Panc1 (cell line): ENCODE measurements around the gene CATSPERZ. TPM values are rescaled to one million over a fixed set of nuclear protein-coding genes. Genes with fewer than 3 reads are reported as not detected.

Experiments
- ATAC-seq: fragments of 200-7000 bp; cut with Tn5 transposase; 2 replicates; pipeline ENCODE4 v1.9.1; 2020; ENCODE audit warnings: mild to moderate bottlenecking, moderate library complexity
- BruUV-seq: library from RNA; stranded (reverse); fragments of 400-500 nt; replicated peaks from 2 replicates; lab custom pipeline; 2021; lab: Mats Ljungman, UMichigan
- CTCF ChIA-PET: fragments of 300-600 bp; sonication (Branson Sonifier 250); formaldehyde crosslinking; loops from one replicate; lab custom pipeline; 2022; ENCODE audit warnings: antibody characterized with exemption; lab: Charles Lee
- POLR2A ChIA-PET: fragments of 300-600 bp; sonication (Branson Sonifier 250); formaldehyde crosslinking; loops from one replicate; lab custom pipeline; 2022; ENCODE audit warnings: antibody characterized with exemption; lab: Charles Lee
- DNase-seq: peaks from one replicate; pipeline ENCODE4 v3.0.0-alpha.2; 2010; ENCODE audit warnings: low read depth, low spot score
- H3K27ac ChIP-seq: 2 replicates; pipeline ENCODE4 v1.5.1; 2011; ENCODE audit warnings: mild to moderate bottlenecking, low read length, inconsistent platforms
- H3K27me3 ChIP-seq: fragments of 200-500 bp; sonication (Bioruptor generic); 2 replicates; pipeline ENCODE4 v1.6.0; 2014; ENCODE audit warnings: low read length, inconsistent platforms; ENCODE audit not compliant: control insufficient read depth, insufficient read depth
- H3K36me3 ChIP-seq: fragments of 200-500 bp; sonication (Bioruptor generic); 2 replicates; pipeline ENCODE4 v1.5.1; 2014; ENCODE audit warnings: inconsistent platforms, mild to moderate bottlenecking, low read length, moderate library complexity; ENCODE audit not compliant: control insufficient read depth, insufficient read depth
- H3K4me1 ChIP-seq: 2 replicates; pipeline ENCODE4 v1.5.1; 2011; ENCODE audit warnings: inconsistent platforms, mild to moderate bottlenecking, low read length, moderate library complexity; ENCODE audit not compliant: control insufficient read depth, insufficient read depth
- H3K4me3 ChIP-seq, 2 experiments: 2 replicates each; pipeline ENCODE4 v1.5.1; 2011 to 2012; ENCODE audit warnings: low read depth in 2 of 2, low read length in 2 of 2, mild to moderate bottlenecking in 2 of 2, inconsistent platforms in 1 of 2, moderate library complexity in 1 of 2
- H3K9me3 ChIP-seq: fragments of 200-500 bp; sonication (Bioruptor generic); 2 replicates; pipeline ENCODE4 v1.5.1; 2014; ENCODE audit warnings: low read depth, mild to moderate bottlenecking, inconsistent platforms, low read length, moderate library complexity; ENCODE audit not compliant: control insufficient read depth, insufficient read depth
- POLR2AphosphoS5 ChIP-seq: IDR thresholded peaks from 2 replicates; pipeline ENCODE4 v1.6.1; 2012; ENCODE audit warnings: mild to moderate bottlenecking, low read depth, low read length, moderate library complexity
- SIN3A ChIP-seq: IDR thresholded peaks from 2 replicates; pipeline ENCODE4 v1.6.1; 2012; ENCODE audit warnings: low read depth, mild to moderate bottlenecking, low read length, moderate library complexity, borderline replicate concordance; ENCODE audit not compliant: insufficient read depth
- TCF7L2 ChIP-seq: IDR thresholded peaks from 2 replicates; pipeline ENCODE4 v1.6.1; 2011; ENCODE audit warnings: mild to moderate bottlenecking, low read depth, low read length, inconsistent platforms
- in situ Hi-C: cut with HindIII; loops from 2 replicates; pipeline ENCODE4 v1.10.0; 2016; ENCODE audit warnings: low sequenced_read_pairs, low pct_unique_long_range_greater_than_20kb
- intact Hi-C: fragments of 100-400 bp; cut with micrococcal nuclease; formaldehyde crosslinking; loops from one replicate; pipeline ENCODE4 v1.10.0; 2022; ENCODE audit not compliant: unreplicated experiment
- total RNA-seq: library from RNA; stranded (reverse); gene quantifications from one replicate; pipeline ENCODE4 v1.2.1, GENCODE V29; 2021; ENCODE audit not compliant: unreplicated experiment
- TF ChIP-seq, protein P1 (sequence below): fragments of 450-650 bp; IDR thresholded peaks from 2 replicates; pipeline ENCODE4 v1.5.1; 2017; ENCODE audit warnings: mild to moderate bottlenecking
- TF ChIP-seq, protein P2 (sequence below), 2 experiments: IDR thresholded peaks; 2 replicates each; pipeline ENCODE4 v1.6.1; 2011 to 2012; ENCODE audit warnings: low read depth in 2 of 2, control low read depth in 1 of 2, low read length in 1 of 2, mild to moderate bottlenecking in 1 of 2, moderate library complexity in 1 of 2; ENCODE audit not compliant: insufficient read depth in 1 of 2

Gene CATSPERZ
- total RNA-seq, 1 experiment from 2014 or later: 0.64 TPM

DNA sequence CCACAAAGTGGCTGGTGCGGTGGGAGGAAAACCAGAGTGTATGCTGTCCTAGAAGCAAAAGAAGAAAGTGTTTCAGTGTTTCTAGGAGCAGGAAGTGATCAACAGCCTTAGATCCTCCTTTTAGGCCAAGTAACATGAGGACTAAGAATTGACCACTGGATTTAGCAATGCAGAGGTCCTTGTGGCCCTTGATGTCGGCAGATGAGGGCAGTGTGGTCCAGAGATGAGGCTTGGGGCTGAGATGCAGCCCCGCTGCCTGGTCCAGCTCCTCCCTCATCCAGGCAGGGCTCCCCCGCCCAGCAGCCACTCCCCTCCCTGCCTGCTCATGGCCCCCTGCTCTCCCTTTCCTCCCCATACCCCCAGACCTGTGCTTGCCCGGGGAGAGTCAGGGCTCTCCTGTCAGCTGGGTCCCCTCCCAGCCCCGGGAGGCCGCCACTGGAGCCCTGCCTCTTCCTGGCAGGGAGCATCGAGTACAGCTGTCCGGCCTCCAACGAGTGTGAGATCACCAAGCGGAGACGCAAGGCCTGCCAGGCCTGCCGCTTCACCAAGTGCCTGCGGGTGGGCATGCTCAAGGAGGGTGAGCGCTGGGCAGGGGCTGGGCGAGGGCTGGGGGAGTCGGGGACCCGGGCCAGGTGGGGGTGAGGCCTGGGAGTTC lies 13.5 kb downstream of the CATSPERZ start:
- H3K4me3 ChIP-seq: no peak overlapping the region
- ChIA-PET CTCF (interaction anchor here (0.5 to 1.4 kb wide), 4 partner anchors 41 to 295 kb away, joined by 5 to 12 read pairs (median 7); no protein-coding TSS in a partner anchor), POLR2A (interaction anchor here (0.6 kb wide), 1 partner anchor 56 kb away, joined by 7 read pairs; no protein-coding TSS in a partner anchor)

DNA sequence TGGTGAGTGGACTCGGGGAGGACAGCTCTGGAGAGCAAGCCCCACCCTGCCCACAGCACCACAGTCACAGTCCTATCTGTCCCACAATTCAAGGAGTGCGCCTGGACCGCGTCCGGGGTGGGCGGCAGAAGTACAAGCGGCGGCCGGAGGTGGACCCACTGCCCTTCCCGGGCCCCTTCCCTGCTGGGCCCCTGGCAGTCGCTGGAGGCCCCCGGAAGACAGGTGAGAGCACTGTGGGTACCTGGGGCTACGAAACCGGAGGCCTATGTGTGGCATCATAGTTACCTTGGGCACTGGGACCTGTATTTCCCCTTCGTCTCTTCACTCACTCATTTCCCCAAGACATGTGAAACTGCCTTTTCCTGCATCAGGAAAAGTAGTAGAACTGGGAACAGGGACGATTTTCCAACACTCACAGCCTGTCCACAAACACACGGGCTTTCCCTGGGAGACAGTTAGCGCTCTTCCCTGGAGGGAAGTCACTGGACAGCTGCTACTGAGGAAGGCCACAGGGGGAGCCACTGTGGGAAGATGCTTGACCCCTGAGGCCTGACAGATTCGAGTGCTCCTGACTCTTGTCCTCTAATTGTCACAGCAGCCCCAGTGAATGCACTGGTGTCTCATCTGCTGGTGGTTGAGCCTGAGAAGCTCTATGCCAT lies 14.1 kb downstream of the CATSPERZ start:
- in situ Hi-C loops (no loop called here), intact Hi-C loops (no loop called here)
- no peaks in the 10 kb centered on the region for H3K9me3 ChIP-seq
- ATAC-seq: no peak
- H3K27me3 ChIP-seq: no peaks in the 10 kb centered on the region
- H3K4me1 ChIP-seq: peaks cover 22% of the 10 kb centered on the region
- no TSS peak for BruUV-seq
- POLR2A ChIA-PET: interaction anchor here (0.6 kb wide), 1 partner anchor 57 kb away, joined by 7 read pairs; no protein-coding TSS in a partner anchor
- no peak for DNase-seq
- CTCF ChIA-PET: interaction anchor here (0.8 to 1.4 kb wide), 2 partner anchors 38 to 43 kb away, joined by 3 to 6 read pairs; no protein-coding TSS in a partner anchor
- H3K4me3 ChIP-seq: no peak overlapping the region
- TF ChIP-seq SIN3A (no peak), POLR2AphosphoS5 (no peak), TCF7L2 (no peak)
- TF ChIP-seq, protein P1, sequence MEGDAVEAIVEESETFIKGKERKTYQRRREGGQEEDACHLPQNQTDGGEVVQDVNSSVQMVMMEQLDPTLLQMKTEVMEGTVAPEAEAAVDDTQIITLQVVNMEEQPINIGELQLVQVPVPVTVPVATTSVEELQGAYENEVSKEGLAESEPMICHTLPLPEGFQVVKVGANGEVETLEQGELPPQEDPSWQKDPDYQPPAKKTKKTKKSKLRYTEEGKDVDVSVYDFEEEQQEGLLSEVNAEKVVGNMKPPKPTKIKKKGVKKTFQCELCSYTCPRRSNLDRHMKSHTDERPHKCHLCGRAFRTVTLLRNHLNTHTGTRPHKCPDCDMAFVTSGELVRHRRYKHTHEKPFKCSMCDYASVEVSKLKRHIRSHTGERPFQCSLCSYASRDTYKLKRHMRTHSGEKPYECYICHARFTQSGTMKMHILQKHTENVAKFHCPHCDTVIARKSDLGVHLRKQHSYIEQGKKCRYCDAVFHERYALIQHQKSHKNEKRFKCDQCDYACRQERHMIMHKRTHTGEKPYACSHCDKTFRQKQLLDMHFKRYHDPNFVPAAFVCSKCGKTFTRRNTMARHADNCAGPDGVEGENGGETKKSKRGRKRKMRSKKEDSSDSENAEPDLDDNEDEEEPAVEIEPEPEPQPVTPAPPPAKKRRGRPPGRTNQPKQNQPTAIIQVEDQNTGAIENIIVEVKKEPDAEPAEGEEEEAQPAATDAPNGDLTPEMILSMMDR: no peak; the same call in 1 of the 2 replicates
- TF ChIP-seq, protein P2, sequence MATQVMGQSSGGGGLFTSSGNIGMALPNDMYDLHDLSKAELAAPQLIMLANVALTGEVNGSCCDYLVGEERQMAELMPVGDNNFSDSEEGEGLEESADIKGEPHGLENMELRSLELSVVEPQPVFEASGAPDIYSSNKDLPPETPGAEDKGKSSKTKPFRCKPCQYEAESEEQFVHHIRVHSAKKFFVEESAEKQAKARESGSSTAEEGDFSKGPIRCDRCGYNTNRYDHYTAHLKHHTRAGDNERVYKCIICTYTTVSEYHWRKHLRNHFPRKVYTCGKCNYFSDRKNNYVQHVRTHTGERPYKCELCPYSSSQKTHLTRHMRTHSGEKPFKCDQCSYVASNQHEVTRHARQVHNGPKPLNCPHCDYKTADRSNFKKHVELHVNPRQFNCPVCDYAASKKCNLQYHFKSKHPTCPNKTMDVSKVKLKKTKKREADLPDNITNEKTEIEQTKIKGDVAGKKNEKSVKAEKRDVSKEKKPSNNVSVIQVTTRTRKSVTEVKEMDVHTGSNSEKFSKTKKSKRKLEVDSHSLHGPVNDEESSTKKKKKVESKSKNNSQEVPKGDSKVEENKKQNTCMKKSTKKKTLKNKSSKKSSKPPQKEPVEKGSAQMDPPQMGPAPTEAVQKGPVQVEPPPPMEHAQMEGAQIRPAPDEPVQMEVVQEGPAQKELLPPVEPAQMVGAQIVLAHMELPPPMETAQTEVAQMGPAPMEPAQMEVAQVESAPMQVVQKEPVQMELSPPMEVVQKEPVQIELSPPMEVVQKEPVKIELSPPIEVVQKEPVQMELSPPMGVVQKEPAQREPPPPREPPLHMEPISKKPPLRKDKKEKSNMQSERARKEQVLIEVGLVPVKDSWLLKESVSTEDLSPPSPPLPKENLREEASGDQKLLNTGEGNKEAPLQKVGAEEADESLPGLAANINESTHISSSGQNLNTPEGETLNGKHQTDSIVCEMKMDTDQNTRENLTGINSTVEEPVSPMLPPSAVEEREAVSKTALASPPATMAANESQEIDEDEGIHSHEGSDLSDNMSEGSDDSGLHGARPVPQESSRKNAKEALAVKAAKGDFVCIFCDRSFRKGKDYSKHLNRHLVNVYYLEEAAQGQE (IDR thresholded peaks at IDR 0.05; ENCODE audit: insufficient read depth in 1 of 2, low read depth in 2 of 2, low read length in 1 of 2): no peak
- H3K36me3 ChIP-seq: peaks cover 2% of the 10 kb centered on the region; the same call in 1 of the 2 replicates
- peak overlapping the region; percentile 32; the same call in 1 of the 2 replicates for H3K27ac ChIP-seq

More for the DNA sequence above, 13.5 kb downstream of the CATSPERZ start:
- BruUV-seq: no TSS peak
- no peak overlapping the region for H3K27ac ChIP-seq
- no peak for DNase-seq
- in situ Hi-C loops: no loop called here
- H3K27me3 ChIP-seq: no peaks in the 10 kb centered on the region
- peaks cover 2% of the 10 kb centered on the region; the same call in 1 of the 2 replicates for H3K36me3 ChIP-seq
- no peaks in the 10 kb centered on the region for H3K9me3 ChIP-seq
- TF ChIP-seq POLR2AphosphoS5: no peak
- no peak for ATAC-seq
- intact Hi-C loops: no loop called here
- peaks cover 16% of the 10 kb centered on the region for H3K4me1 ChIP-seq
